Activated naive CD8-positive, alpha-beta T cell treated with anti-CD3 and anti-CD28 coated beads, Interleukin-2, amount 50 U/mL, for 24 hours (primary cell): Measurements from ENCODE around the gene EIF4G2.
A peak's percentile ranks its signal among the peaks of the same experiment; 100 is the strongest.
"Not testable (repeated sequence)": the region's sequence is repeated elsewhere in the genome, so short reads cannot be mapped to it uniquely, and the experiment has no call there.

ENCODE experiments used
- ATAC-seq: fragments of 150-1000 bp; cut with Tn5 transposase; one replicate; pipeline ENCODE4 v1.10.0; 2021
- DNase-seq: peaks from one replicate; pipeline ENCODE4 v3.0.0; 2021
- H3K27ac Mint-ChIP-seq: one replicate; pipeline ENCODE4 v1.8.0; 2021; ENCODE audit warnings: mild to moderate bottlenecking, mixed read lengths
- H3K27me3 Mint-ChIP-seq: one replicate; pipeline ENCODE4 v1.8.0; 2021; ENCODE audit warnings: mixed read lengths
- H3K36me3 Mint-ChIP-seq: one replicate; pipeline ENCODE4 v1.8.0; 2021; ENCODE audit warnings: low read depth, mixed read lengths
- H3K4me1 Mint-ChIP-seq: one replicate; pipeline ENCODE4 v1.8.0; 2021; ENCODE audit warnings: mixed read lengths
- H3K4me3 Mint-ChIP-seq: one replicate; pipeline ENCODE4 v1.8.0; 2021; ENCODE audit warnings: mild to moderate bottlenecking, moderate library complexity, mixed read lengths
- H3K9me3 Mint-ChIP-seq: one replicate; pipeline ENCODE4 v1.8.0; 2021; ENCODE audit warnings: mixed read lengths

Gene EIF4G2

GRCh38 chr11:10808553-10809372 is at the start of gene EIF4G2:
Gene EIF4G2, minus strand, starts transcription at chr11:10808926.
- peaks cover 56% of the 10 kb centered on the region for H3K4me1 Mint-ChIP-seq
- peak within 1 kb of the TSS; percentile 96 for H3K4me3 Mint-ChIP-seq
- no peaks in the 10 kb centered on the region for H3K9me3 Mint-ChIP-seq
- H3K27ac Mint-ChIP-seq = peak within 1 kb of the TSS; percentile 97
- peak; percentile 96 for ATAC-seq
- H3K27me3 Mint-ChIP-seq = peaks cover 3% of the 10 kb centered on the region
- peak; percentile 97 for DNase-seq
- H3K36me3 Mint-ChIP-seq = peaks cover 42% of the 10 kb centered on the region

- peak; percentile 93 for DNase-seq
- Mint-ChIP-seq H3K9me3 (no peaks in the 10 kb centered on the region), H3K4me1 (peaks cover 48% of the 10 kb centered on the region), H3K27me3 (no peaks in the 10 kb centered on the region), H3K27ac (peak within 1 kb of the TSS; percentile 98), H3K36me3 (peaks cover 26% of the 10 kb centered on the region), H3K4me3 (peak within 1 kb of the TSS; percentile 99)
- peak; percentile 94 for ATAC-seq
Observed at GRCh38 chr11:10857709-10858438, 49.1 kb upstream of the EIF4G2 start, which contains the start of gene ZBED5. Gene ZBED5, minus strand, starts transcription at chr11:10858053. Its CDS starts 3,108 bp downstream, at chr11:10854945.

DNA sequence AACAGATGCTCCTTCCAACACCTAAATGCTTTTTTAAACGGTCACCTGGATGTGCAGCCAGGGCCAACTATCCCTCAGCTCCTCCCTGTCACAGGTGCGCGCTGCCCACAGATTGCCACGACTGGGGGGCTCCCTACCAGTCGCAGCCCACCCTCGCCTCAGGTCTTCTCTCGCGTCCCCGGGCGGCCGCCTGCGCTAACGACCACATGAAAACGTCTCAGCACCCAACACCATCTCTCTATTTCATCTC is 48.7 kb upstream of the EIF4G2 start:
- Mint-ChIP-seq H3K4me3 (peak overlapping the region; percentile 99), H3K36me3 (peaks cover 29% of the 10 kb centered on the region), H3K27me3 (no peaks in the 10 kb centered on the region), H3K27ac (peak overlapping the region; percentile 98), H3K4me1 (peaks cover 48% of the 10 kb centered on the region), H3K9me3 (no peaks in the 10 kb centered on the region)
- ATAC-seq = peak; percentile 20
- DNase-seq = no peak

DNA sequence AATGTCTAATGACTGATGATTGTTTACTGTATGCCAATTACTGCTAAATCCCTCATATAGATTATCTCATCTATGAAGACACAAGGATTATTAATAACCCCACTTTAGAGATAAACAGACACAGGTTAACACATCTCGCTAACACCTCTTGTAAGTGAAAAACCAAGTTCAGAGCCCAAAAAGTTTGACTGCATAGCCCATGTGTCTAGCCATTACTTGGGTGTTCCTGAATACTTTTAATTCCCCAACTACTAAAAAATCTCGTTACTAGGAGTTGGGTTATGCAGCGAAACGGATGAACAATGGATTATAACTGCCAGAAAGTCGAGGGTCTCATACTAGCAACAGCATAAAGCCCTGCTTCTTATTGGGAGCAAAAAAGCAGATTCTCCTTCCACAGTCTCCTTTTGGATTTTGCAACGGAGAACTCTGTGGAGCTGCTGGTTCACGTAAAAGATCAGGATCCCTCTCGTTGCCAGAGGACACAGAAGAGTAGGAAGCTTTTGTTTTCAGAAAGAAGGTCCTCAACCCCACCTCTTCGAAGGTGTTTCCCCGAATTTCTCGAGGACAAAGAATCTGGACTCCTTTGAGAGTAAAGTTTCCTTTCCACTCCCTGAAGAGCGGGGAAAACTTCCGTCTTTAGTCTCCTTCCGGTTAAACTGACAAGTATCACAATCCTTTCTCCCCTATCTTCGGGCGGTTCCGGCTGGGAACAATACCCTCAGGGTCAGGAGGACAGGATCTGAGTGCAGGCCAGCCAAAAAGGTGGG is 48.1 kb upstream of the EIF4G2 start:
- Mint-ChIP-seq H3K4me3 (peak overlapping the region; percentile 99), H3K36me3 (peaks cover 34% of the 10 kb centered on the region), H3K9me3 (no peaks in the 10 kb centered on the region), H3K4me1 (peaks cover 53% of the 10 kb centered on the region), H3K27ac (peak overlapping the region; percentile 98), H3K27me3 (no peaks in the 10 kb centered on the region)
- no peak for ATAC-seq
- DNase-seq = no peak

DNA sequence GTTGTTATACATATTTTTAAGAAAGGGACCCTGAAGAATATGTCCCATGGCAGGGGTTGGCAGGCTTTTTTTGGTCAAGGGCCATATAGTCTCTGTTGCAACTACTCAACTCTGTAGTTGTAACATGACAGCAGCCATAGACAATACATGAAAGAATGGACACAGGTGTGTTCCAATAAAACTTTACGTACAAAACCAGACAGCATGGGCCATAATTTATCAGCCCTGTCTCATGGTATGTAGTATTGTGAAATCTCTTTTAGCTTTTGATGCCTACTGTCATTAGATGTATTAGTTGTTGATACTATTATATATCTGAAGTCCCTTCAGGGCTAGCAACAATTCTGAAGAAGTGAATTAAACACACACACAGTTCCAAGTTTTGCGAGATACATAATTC is 46.6 kb upstream of the EIF4G2 start:
- no peak overlapping the region for H3K4me3 Mint-ChIP-seq
- DNase-seq (no peak), ATAC-seq (no peak)
- peaks cover 49% of the 10 kb centered on the region for H3K4me1 Mint-ChIP-seq
- H3K36me3 Mint-ChIP-seq = peaks cover 41% of the 10 kb centered on the region
- H3K9me3 Mint-ChIP-seq = no peaks in the 10 kb centered on the region
- H3K27ac Mint-ChIP-seq = no peak overlapping the region
- no peaks in the 10 kb centered on the region for H3K27me3 Mint-ChIP-seq

DNA sequence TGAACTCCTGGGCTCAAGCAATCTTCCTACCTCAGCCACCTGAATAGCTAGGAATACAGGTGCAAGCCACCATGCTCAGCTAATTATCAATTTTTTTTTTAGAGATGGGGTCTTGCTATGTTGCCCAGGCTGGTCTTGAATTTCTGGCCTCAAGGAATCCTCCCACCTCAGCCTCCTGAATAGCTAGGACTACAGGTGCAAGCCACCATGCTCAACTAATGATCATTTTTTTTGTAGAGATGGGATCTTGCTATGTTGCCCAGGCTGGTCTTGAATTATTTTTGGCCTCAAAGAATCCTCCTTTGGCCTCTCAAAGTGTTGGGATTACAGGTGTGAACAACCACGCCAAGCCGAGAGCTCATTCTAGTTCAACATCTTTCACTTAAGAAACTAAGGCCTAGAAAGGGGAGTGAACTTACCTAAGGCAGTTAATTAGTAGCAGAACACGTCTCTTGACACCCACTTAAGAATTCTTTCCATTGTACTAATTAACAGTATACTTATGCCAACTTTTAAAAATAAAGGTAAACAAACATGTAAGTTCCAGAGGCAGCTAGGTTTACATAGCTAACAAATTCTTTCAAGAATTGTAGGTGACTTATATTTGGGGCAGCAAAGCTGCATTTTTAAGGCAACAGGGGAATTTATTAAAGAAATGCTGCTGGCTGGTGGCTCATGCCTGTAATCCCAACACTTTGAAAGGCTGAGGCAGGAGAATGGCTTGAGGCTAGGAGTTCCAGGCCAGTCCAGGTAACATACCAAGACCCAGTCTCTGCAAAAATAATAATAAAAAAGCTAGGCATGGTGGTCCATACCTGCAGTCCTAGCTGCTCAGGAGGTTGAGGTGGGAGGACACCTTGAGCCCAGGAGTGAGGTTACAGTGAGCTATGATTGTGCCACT is 39.5 kb upstream of the EIF4G2 start:
- Mint-ChIP-seq H3K9me3 (peaks cover 4% of the 10 kb centered on the region), H3K4me1 (peaks cover 28% of the 10 kb centered on the region), H3K27ac (no peak overlapping the region), H3K4me3 (no peak overlapping the region), H3K27me3 (no peaks in the 10 kb centered on the region), H3K36me3 (peaks cover 26% of the 10 kb centered on the region)
- ATAC-seq = no peak
- no peak for DNase-seq

- Mint-ChIP-seq H3K4me1 (peaks cover 19% of the 10 kb centered on the region), H3K9me3 (peaks cover 4% of the 10 kb centered on the region), H3K4me3 (no peak overlapping the region), H3K27me3 (no peaks in the 10 kb centered on the region), H3K27ac (no peak overlapping the region), H3K36me3 (peaks cover 12% of the 10 kb centered on the region)
- ATAC-seq (no peak), DNase-seq (no peak)
Observed at GRCh38 chr11:10846660-10847059, 37.9 kb upstream of the EIF4G2 start.

DNA sequence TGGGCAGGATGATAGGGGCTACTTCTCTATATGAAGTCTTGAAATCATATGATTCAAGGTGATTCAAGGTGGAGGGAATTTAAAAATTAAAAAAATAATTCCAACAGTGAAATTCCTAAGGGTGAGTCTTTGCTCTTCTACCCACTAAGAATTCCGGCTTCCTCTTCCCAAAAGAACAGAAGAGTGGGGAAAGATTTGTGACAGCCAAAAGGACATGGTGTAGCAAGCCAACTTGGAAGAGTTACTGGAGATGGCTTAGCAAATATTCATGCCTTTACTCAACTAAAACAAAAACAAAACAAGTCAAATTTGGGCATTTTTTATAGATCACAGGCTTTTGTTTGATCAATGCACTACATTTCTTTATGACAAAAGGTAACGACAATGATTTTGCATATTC is 36.9 kb upstream of the EIF4G2 start:
- Mint-ChIP-seq H3K4me3 (no peak overlapping the region), H3K4me1 (peaks cover 19% of the 10 kb centered on the region), H3K36me3 (peaks cover 8% of the 10 kb centered on the region), H3K9me3 (peaks cover 4% of the 10 kb centered on the region), H3K27ac (no peak overlapping the region), H3K27me3 (no peaks in the 10 kb centered on the region)
- DNase-seq (no peak), ATAC-seq (no peak)

GRCh38 chr11:10844796-10845195 is 36.1 kb upstream of the EIF4G2 start:
- Mint-ChIP-seq H3K27ac (no peak overlapping the region), H3K9me3 (peaks cover 4% of the 10 kb centered on the region), H3K36me3 (peaks cover 6% of the 10 kb centered on the region), H3K4me1 (peaks cover 19% of the 10 kb centered on the region), H3K4me3 (no peak overlapping the region), H3K27me3 (no peaks in the 10 kb centered on the region)
- ATAC-seq = no peak
- no peak for DNase-seq

DNA sequence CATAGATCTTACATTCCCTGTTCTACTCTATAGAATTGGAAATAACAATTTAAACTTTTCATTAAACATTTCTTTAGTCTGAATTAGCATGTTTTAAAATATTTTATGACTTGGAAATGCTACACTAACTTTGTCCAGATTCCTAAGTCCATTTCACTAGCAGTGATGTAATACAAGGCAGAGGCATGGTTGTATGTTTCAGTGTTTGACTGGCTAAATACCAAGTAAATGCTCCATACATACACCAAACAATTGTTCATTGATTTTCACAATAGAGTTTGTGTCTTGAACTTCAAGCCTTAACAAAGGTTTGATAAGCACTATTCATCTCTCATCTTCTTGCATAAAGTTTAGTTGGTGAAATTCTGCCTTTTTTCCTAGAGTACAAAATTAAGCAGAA is 35.6 kb upstream of the EIF4G2 start:
- H3K4me1 Mint-ChIP-seq = peaks cover 19% of the 10 kb centered on the region
- ATAC-seq = no peak
- peaks cover 4% of the 10 kb centered on the region for H3K9me3 Mint-ChIP-seq
- peaks cover 2% of the 10 kb centered on the region for H3K36me3 Mint-ChIP-seq
- H3K27me3 Mint-ChIP-seq = no peaks in the 10 kb centered on the region
- no peak overlapping the region for H3K4me3 Mint-ChIP-seq
- no peak for DNase-seq
- no peak overlapping the region for H3K27ac Mint-ChIP-seq

DNA sequence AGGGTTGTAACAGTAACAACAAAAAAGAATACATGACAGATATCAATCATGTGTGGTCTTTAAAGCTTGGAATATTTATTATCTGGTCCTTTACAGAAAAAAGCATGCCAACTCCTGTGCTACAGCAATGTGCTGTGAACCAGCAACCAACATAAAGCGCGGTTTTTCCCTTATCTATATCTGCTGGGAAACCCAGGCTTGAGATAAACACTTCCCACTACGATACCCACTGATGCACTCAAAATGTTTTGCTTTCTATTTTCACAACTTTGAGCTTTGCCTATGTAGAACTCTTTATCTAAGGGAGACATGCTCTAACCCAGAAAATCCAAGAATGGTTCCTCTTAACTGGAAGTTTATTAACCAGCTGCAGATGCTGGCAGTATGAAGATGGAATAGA is 30.2 kb upstream of the EIF4G2 start:
- Mint-ChIP-seq H3K27me3 (no peaks in the 10 kb centered on the region), H3K27ac (no peak overlapping the region), H3K4me3 (no peak overlapping the region), H3K9me3 (no peaks in the 10 kb centered on the region), H3K36me3 (no peaks in the 10 kb centered on the region), H3K4me1 (no peaks in the 10 kb centered on the region)
- ATAC-seq (no peak), DNase-seq (no peak)

- ATAC-seq = no peak
- Mint-ChIP-seq H3K4me3 (no peak overlapping the region), H3K4me1 (no peaks in the 10 kb centered on the region), H3K36me3 (no peaks in the 10 kb centered on the region), H3K27ac (no peak overlapping the region), H3K27me3 (no peaks in the 10 kb centered on the region), H3K9me3 (no peaks in the 10 kb centered on the region)
- no peak for DNase-seq
Observed at GRCh38 chr11:10838083-10838482, 29.4 kb upstream of the EIF4G2 start.

- H3K4me1 Mint-ChIP-seq, DNase-seq, H3K9me3 Mint-ChIP-seq, H3K36me3 Mint-ChIP-seq, H3K4me3 Mint-ChIP-seq, ATAC-seq, H3K27ac Mint-ChIP-seq, H3K27me3 Mint-ChIP-seq: not testable (repeated sequence)
Observed at GRCh38 chr11:10836884-10837283, 28.2 kb upstream of the EIF4G2 start.

DNA sequence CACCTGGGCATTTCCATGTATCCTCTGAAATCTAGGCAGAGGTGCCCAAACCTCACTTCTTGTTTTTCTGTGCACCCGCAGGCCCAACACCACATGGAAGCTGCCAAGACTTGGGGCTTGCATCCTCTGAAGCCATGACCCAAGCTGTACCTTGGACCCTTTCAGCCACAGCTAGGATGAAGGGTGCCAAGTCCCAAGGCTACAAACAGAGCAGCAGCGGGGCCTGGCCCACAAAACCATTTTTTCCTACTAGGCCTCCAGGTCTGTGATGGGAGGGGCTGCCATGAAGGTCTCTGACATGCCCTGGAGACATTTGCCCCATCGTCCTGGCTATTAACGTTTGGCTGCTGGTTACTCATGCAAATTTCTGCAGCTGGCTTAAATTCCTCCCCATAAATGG is 20.4 kb upstream of the EIF4G2 start:
- Mint-ChIP-seq H3K27me3 (no peaks in the 10 kb centered on the region), H3K4me1 (peaks cover 8% of the 10 kb centered on the region), H3K36me3 (no peaks in the 10 kb centered on the region), H3K27ac (no peak overlapping the region), H3K4me3 (no peak overlapping the region), H3K9me3 (no peaks in the 10 kb centered on the region)
- ATAC-seq (no peak), DNase-seq (no peak)
